Chondrocyte (in vitro differentiated cells): ENCODE data around the gene TMEM59L. TPM values are rescaled to one million over a fixed set of nuclear protein-coding genes. Genes with fewer than 3 reads are reported as not detected.
"Not testable (repeated sequence)": the region's sequence is repeated elsewhere in the genome, so short reads cannot be mapped to it uniquely, and the experiment has no call there.

Experiments used
- DNase-seq: peaks from one replicate; pipeline ENCODE4 v3.0.0; 2021; ENCODE audit warnings: mixed read lengths, low spot score
- H3K27ac Mint-ChIP-seq: one replicate; pipeline ENCODE4 v1.8.0; 2021; ENCODE audit warnings: mild to moderate bottlenecking, moderate library complexity, mixed read lengths; ENCODE audit not compliant: unreplicated experiment
- H3K27me3 Mint-ChIP-seq: 2 replicates; pipeline ENCODE4 v1.8.0; 2021; ENCODE audit warnings: low read depth, mixed read lengths
- H3K36me3 Mint-ChIP-seq: 2 replicates; pipeline ENCODE4 v1.8.0; 2021; ENCODE audit warnings: low read depth, mixed read lengths
- H3K4me1 Mint-ChIP-seq: 2 replicates; pipeline ENCODE4 v1.8.0; 2021; ENCODE audit warnings: low read depth, mild to moderate bottlenecking, mixed read lengths
- H3K4me3 Mint-ChIP-seq: one replicate; pipeline ENCODE4 v1.8.0; 2021; ENCODE audit warnings: mild to moderate bottlenecking, moderate library complexity, mixed read lengths; ENCODE audit not compliant: unreplicated experiment
- H3K9me3 Mint-ChIP-seq: 2 replicates; pipeline ENCODE4 v1.8.0; 2021; ENCODE audit warnings: low read depth, mixed read lengths
- CTCF ChIP-seq: fragments of 200-600 bp; sonication (generic); IDR thresholded peaks from 2 replicates; pipeline ENCODE4 v1.5.0; 2021; ENCODE audit warnings: antibody characterized with exemption, mild to moderate bottlenecking, moderate library complexity
- total RNA-seq: library from RNA; stranded (reverse); gene quantifications from 3 replicates; pipeline ENCODE4 v1.2.1, GENCODE V29; 2021

The TMEM59L gene
- total RNA-seq, 1 donor from 2014 or later = 4.8 TPM

GRCh38 chr19:18590273-18591272 lies 22.1 kb upstream of the TMEM59L start:
- Mint-ChIP-seq H3K27ac (peak overlapping the region; percentile 90), H3K4me1 (peaks cover 19% of the 10 kb centered on the region), H3K9me3 (no peaks in the 10 kb centered on the region), H3K27me3 (no peaks in the 10 kb centered on the region), H3K4me3 (peak overlapping the region; percentile 80), H3K36me3 (no peaks in the 10 kb centered on the region)
- peak; percentile 76 for TF ChIP-seq CTCF
- no peak for DNase-seq

GRCh38 chr19:18591735-18592385 lies 20.8 kb upstream of the TMEM59L start:
- DNase-seq = no peak
- H3K4me3 Mint-ChIP-seq = no peak overlapping the region

DNA sequence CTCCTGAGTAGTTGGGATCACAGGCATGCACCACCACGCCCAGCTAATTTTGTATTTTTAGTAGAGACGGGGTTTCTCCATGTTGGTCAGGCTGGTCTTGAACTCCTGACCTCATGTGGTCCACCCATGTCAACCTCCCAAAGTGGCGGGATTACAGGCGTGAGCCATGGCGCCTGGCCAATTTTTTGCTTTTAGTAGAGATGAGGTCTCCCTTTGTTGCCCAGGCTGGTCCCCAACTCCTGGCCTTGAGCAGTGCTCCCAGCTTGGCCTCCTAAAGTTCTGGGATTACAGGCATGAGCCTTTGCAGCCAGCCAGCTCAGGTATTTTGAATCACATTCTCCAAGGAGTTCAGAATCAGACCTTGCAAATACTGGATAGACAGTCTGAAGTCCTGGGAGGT lies 19.9 kb upstream of the TMEM59L start:
- H3K36me3 Mint-ChIP-seq, H3K4me3 Mint-ChIP-seq, DNase-seq, H3K27me3 Mint-ChIP-seq, H3K9me3 Mint-ChIP-seq, H3K27ac Mint-ChIP-seq: not testable (repeated sequence)
- H3K4me1 Mint-ChIP-seq = peaks cover 19% of the 10 kb centered on the region

More at GRCh38 chr19:18591735-18592385, 20.8 kb upstream of the TMEM59L start:
- Mint-ChIP-seq H3K4me1 (peaks cover 19% of the 10 kb centered on the region), H3K27me3 (no peaks in the 10 kb centered on the region), H3K36me3 (no peaks in the 10 kb centered on the region), H3K27ac (no peak overlapping the region), H3K9me3 (no peaks in the 10 kb centered on the region)
- no peak for TF ChIP-seq CTCF

DNA sequence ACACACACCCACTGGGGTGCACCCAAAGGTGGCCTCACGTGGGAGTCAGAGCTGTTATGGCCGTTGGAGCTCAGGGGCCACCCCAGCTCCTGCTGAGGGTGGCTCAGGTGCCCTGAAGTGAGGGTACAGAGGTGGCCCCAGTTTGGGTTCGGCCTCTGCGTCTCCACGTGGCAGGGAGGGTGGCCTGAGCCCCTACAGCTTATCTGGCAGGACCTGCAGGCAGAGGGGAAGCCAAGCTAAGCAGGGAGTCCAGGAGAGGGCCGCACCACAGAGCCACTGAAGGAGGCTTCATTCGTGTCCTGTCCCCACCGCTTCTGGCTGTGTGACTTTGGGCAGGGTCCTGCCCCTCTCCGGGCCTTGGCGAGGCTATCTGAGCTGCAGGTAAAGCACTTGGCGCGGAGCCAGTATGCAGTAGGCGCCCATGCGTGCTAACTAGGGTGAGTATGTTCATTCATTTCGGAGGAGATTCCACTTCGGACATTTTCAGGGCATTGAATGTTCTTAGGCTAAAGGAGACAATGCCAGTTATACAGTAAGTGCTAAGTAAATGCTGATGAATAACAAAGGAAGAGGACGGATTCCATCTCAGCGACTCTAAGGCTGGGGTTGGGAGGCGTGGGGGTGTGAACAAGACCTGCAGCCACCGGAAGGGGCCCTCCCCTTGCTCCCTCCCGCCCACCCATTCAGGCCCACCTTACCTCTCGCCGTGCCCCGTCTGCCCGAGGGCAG lies 19.1 kb upstream of the TMEM59L start:
- DNase-seq = no peak
- Mint-ChIP-seq H3K36me3 (no peaks in the 10 kb centered on the region), H3K4me1 (peaks cover 14% of the 10 kb centered on the region), H3K27ac (no peak overlapping the region), H3K4me3 (no peak overlapping the region), H3K9me3 (no peaks in the 10 kb centered on the region), H3K27me3 (no peaks in the 10 kb centered on the region)
- no peak for TF ChIP-seq CTCF

- peak overlapping the region; percentile 59 for H3K4me3 Mint-ChIP-seq
- DNase-seq = no peak
- H3K4me1 Mint-ChIP-seq = peaks cover 14% of the 10 kb centered on the region
- no peaks in the 10 kb centered on the region for H3K36me3 Mint-ChIP-seq
- H3K9me3 Mint-ChIP-seq = no peaks in the 10 kb centered on the region
- H3K27me3 Mint-ChIP-seq = no peaks in the 10 kb centered on the region
- peak; percentile 89 for TF ChIP-seq CTCF
- no peak overlapping the region for H3K27ac Mint-ChIP-seq
Measured at GRCh38 chr19:18594096-18594823, 18.4 kb upstream of the TMEM59L start.
